B cell (primary cell): Measurements from ENCODE around the gene ACO2.

Experiments used
- CTCF ChIP-seq: fragments of 200-600 bp; IDR thresholded peaks from one replicate; pipeline ENCODE4 v1.8.0; 2022; ENCODE audit warnings: antibody characterized with exemption, mild to moderate bottlenecking
- EZH2 ChIP-seq: IDR thresholded peaks from 2 replicates; pipeline ENCODE4 v1.6.1; 2012; ENCODE audit warnings: borderline replicate concordance, low read depth, mild to moderate bottlenecking, moderate library complexity, low read length; ENCODE audit not compliant: insufficient read depth, poor library complexity, severe bottlenecking

- TF ChIP-seq CTCF: no peak
- TF ChIP-seq EZH2: no peak
Measured at GRCh38 chr22:41567512-41567768, 98.5 kb downstream of the ACO2 start.
